ENCODE data around the gene LRRC61.

The LRRC61 gene

DNA sequence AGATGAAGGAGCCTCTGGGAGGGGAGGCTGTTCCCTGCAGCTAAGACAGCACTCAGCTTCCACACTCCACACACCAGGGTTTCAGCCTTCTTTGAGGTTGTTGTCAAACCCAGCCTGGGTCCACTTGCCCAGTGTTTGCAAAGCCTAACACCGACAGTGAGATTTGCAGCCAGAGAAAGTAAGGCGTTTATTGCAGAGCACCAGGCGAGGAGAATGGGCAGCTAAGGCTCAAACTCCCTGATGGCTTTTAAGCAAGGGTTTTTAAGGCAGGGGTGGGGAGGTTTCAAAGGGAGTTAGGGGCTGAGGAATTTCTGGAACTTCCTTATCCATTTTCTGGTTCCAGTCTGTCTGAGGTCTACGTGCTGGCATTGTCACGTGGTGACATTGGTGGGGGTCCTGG, 51.3 kb downstream of the LRRC61 start:
- Histone ChIP-seq H3K4me3 (ENCODE audit: low read length in 2 of 2) (peak overlapping the region in 1 of 2 donors; percentile 65), H3K27me3 (ENCODE audit: control insufficient read depth in 2 of 2, insufficient read depth in 2 of 2, low read length in 2 of 2) (no peaks in the 10 kb centered on the region), H3K9me3 (ENCODE audit: control insufficient read depth in 2 of 2, low read length in 2 of 2) (no peaks in the 10 kb centered on the region), H3K4me1 (ENCODE audit: control insufficient read depth in 2 of 2, insufficient read depth in 2 of 2, low read length in 2 of 2) (peaks cover 64 to 73% of the 10 kb centered on the region in 2 donors), H3K36me3 (ENCODE audit: control insufficient read depth in 2 of 2, insufficient read depth in 2 of 2, low read length in 2 of 2) (peaks cover 11 to 30% of the 10 kb centered on the region in 2 donors), H3K27ac (ENCODE audit: low read depth in 2 of 2, low read length in 2 of 2) (peak overlapping the region; percentile 94 to 96), H3K9ac (ENCODE audit: low read depth in 1 of 2, low read length in 2 of 2) (peak overlapping the region; percentile 61 to 83)

- Histone ChIP-seq H3K9me3 (ENCODE audit: control insufficient read depth in 2 of 2, low read length in 2 of 2) (no peaks in the 10 kb centered on the region), H3K9ac (ENCODE audit: low read depth in 1 of 2, low read length in 2 of 2) (peak overlapping the region in 1 of 2 donors; percentile 26), H3K4me1 (ENCODE audit: control insufficient read depth in 2 of 2, insufficient read depth in 2 of 2, low read length in 2 of 2) (peaks cover 62 to 70% of the 10 kb centered on the region in 2 donors), H3K27me3 (ENCODE audit: control insufficient read depth in 2 of 2, insufficient read depth in 2 of 2, low read length in 2 of 2) (no peaks in the 10 kb centered on the region), H3K4me3 (ENCODE audit: low read length in 2 of 2) (peak overlapping the region; percentile 12 to 37), H3K27ac (ENCODE audit: low read depth in 2 of 2, low read length in 2 of 2) (peak overlapping the region; percentile 97 to 99), H3K36me3 (ENCODE audit: control insufficient read depth in 2 of 2, insufficient read depth in 2 of 2, low read length in 2 of 2) (peaks cover 8 to 22% of the 10 kb centered on the region in 2 donors)
Observed at GRCh38 chr7:150375662-150376521, 52.7 kb downstream of the LRRC61 start.

GRCh38 chr7:150376560-150376959, 53.4 kb downstream of the LRRC61 start:
- H3K9ac ChIP-seq (ENCODE audit: low read depth in 1 of 2, low read length in 2 of 2): peak overlapping the region; percentile 16 to 58
- H3K4me3 ChIP-seq (ENCODE audit: low read length in 2 of 2): peak overlapping the region in 1 of 2 donors; percentile 37
- H3K4me1 ChIP-seq (ENCODE audit: control insufficient read depth in 2 of 2, insufficient read depth in 2 of 2, low read length in 2 of 2): peaks cover 57 to 66% of the 10 kb centered on the region in 2 donors
- H3K9me3 ChIP-seq (ENCODE audit: control insufficient read depth in 2 of 2, low read length in 2 of 2): no peaks in the 10 kb centered on the region
- H3K27me3 ChIP-seq (ENCODE audit: control insufficient read depth in 2 of 2, insufficient read depth in 2 of 2, low read length in 2 of 2): no peaks in the 10 kb centered on the region
- peaks cover 8 to 17% of the 10 kb centered on the region in 2 donors for H3K36me3 ChIP-seq (ENCODE audit: control insufficient read depth in 2 of 2, insufficient read depth in 2 of 2, low read length in 2 of 2)
- H3K27ac ChIP-seq (ENCODE audit: low read depth in 2 of 2, low read length in 2 of 2): peak overlapping the region; percentile 97 to 99

DNA sequence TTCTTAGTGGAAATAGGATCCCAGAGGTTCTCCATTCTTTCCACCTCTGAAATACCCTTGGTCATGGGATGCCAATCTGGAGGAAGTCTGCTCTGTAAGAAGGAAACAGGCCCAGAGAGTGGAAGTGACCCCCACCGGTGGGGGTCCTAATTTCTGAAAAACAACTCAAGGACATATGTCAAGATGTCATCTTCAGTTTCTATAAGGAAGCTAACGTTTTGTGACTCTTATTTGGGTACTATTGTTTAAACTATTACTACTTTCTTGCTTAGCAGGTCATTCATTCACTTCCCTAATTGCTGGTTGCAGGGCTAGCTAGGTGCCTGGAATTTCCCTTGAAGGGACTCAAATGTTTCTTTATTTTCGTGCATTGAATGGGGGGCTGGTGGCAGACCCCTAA, 54.0 kb downstream of the LRRC61 start:
- H3K4me1 ChIP-seq (ENCODE audit: control insufficient read depth in 2 of 2, insufficient read depth in 2 of 2, low read length in 2 of 2): peaks cover 57 to 67% of the 10 kb centered on the region in 2 donors
- no peaks in the 10 kb centered on the region for H3K27me3 ChIP-seq (ENCODE audit: control insufficient read depth in 2 of 2, insufficient read depth in 2 of 2, low read length in 2 of 2)
- H3K27ac ChIP-seq (ENCODE audit: low read depth in 2 of 2, low read length in 2 of 2): peak overlapping the region; percentile 97 to 99
- H3K4me3 ChIP-seq (ENCODE audit: low read length in 2 of 2): peak overlapping the region in 1 of 2 donors; percentile 37
- peak overlapping the region; percentile 29 to 44 for H3K9ac ChIP-seq (ENCODE audit: low read depth in 1 of 2, low read length in 2 of 2)
- H3K9me3 ChIP-seq (ENCODE audit: control insufficient read depth in 2 of 2, low read length in 2 of 2): no peaks in the 10 kb centered on the region
- H3K36me3 ChIP-seq (ENCODE audit: control insufficient read depth in 2 of 2, insufficient read depth in 2 of 2, low read length in 2 of 2): peaks cover 8 to 17% of the 10 kb centered on the region in 2 donors

DNA sequence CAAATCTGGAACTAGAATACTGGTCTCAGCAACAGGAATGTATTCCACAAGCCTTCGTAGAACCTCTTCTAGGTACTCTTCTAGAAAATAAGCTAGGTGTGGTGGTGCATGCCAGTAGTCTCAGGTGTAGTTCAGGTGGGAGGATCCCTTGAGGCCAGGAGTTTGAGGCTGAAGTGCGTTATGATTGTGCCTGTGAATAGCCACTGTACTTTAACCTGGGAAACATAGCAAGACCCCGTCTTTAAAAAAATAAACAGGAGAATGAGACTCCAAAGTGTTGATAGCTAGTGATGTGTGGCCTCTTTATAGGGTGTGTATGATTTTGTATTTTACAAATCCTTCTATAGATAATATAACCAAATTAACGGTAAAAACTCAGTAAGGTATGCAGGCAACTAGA, 54.5 kb downstream of the LRRC61 start:
- peak overlapping the region; percentile 9 to 82 for H3K4me3 ChIP-seq (ENCODE audit: low read length in 2 of 2)
- H3K36me3 ChIP-seq (ENCODE audit: control insufficient read depth in 2 of 2, insufficient read depth in 2 of 2, low read length in 2 of 2): peaks cover 5 to 15% of the 10 kb centered on the region in 2 donors
- H3K9ac ChIP-seq (ENCODE audit: low read depth in 1 of 2, low read length in 2 of 2): peak overlapping the region; percentile 44 to 94
- H3K9me3 ChIP-seq (ENCODE audit: control insufficient read depth in 2 of 2, low read length in 2 of 2): no peaks in the 10 kb centered on the region
- H3K27ac ChIP-seq (ENCODE audit: low read depth in 2 of 2, low read length in 2 of 2): peak overlapping the region; percentile 97 to 99
- H3K4me1 ChIP-seq (ENCODE audit: control insufficient read depth in 2 of 2, insufficient read depth in 2 of 2, low read length in 2 of 2): peaks cover 60 to 69% of the 10 kb centered on the region in 2 donors
- H3K27me3 ChIP-seq (ENCODE audit: control insufficient read depth in 2 of 2, insufficient read depth in 2 of 2, low read length in 2 of 2): no peaks in the 10 kb centered on the region

DNA sequence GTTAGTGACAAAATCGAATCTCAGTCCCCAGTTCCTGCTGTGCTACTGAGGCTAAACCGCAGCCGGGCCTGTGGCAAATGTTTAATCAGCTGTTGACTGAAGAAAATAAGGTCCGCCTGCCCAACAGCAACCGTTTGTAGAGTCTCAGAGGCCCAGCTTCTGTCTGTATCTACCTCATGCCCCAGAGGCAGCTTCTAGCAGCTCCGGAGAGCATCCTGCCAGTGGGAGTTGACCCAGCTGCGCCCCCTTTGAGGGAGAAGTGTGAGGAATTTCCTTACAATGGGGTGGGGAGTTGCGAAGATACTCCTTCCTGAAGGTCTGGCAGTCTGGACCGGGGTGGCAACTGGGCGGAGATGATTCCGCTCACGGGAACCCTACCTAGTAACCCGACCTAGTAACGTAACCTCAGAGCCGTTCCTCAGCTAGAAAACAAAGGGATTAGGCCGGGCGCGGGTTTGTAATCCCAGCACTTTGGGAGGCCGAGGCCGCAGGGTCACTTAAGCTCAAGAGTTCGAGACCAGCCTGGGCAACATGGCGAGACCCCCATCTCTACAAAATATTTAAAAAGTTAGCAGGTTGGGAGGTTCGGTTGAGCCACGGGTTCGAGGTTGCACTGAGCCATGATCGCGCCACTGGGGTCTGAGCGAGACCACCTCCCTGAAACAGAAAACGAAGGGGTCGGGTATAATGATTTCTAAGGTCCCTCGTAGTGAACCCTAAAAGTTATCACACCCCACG, 55.1 kb downstream of the LRRC61 start:
- Histone ChIP-seq H3K9ac (ENCODE audit: low read depth in 1 of 2, low read length in 2 of 2) (peak overlapping the region; percentile 91 to 94), H3K27ac (ENCODE audit: low read depth in 2 of 2, low read length in 2 of 2) (peak overlapping the region; percentile 97 to 99), H3K4me1 (ENCODE audit: control insufficient read depth in 2 of 2, insufficient read depth in 2 of 2, low read length in 2 of 2) (peaks cover 59 to 68% of the 10 kb centered on the region in 2 donors), H3K9me3 (ENCODE audit: control insufficient read depth in 2 of 2, low read length in 2 of 2) (no peaks in the 10 kb centered on the region), H3K4me3 (ENCODE audit: low read length in 2 of 2) (peak overlapping the region; percentile 82 to 84), H3K27me3 (ENCODE audit: control insufficient read depth in 2 of 2, insufficient read depth in 2 of 2, low read length in 2 of 2) (no peaks in the 10 kb centered on the region), H3K36me3 (ENCODE audit: control insufficient read depth in 2 of 2, insufficient read depth in 2 of 2, low read length in 2 of 2) (peaks cover 2 to 9% of the 10 kb centered on the region in 2 donors)

GRCh38 chr7:150378853-150379440, 55.8 kb downstream of the LRRC61 start, which contains the start of gene ZNF775:
Gene ZNF775, plus strand, starts transcription at chr7:150379330. Its CDS starts 9,141 bp downstream, at chr7:150388471.
- Histone ChIP-seq H3K9ac (ENCODE audit: low read depth in 1 of 2, low read length in 2 of 2) (peak within 1 kb of the TSS; percentile 91 to 94), H3K4me1 (ENCODE audit: control insufficient read depth in 2 of 2, insufficient read depth in 2 of 2, low read length in 2 of 2) (peaks cover 58 to 70% of the 10 kb centered on the region in 2 donors), H3K9me3 (ENCODE audit: control insufficient read depth in 2 of 2, low read length in 2 of 2) (no peaks in the 10 kb centered on the region), H3K27me3 (ENCODE audit: control insufficient read depth in 2 of 2, insufficient read depth in 2 of 2, low read length in 2 of 2) (no peaks in the 10 kb centered on the region), H3K27ac (ENCODE audit: low read depth in 2 of 2, low read length in 2 of 2) (peak within 1 kb of the TSS; percentile 97 to 99), H3K4me3 (ENCODE audit: low read length in 2 of 2) (peak within 1 kb of the TSS; percentile 82 to 87), H3K36me3 (ENCODE audit: control insufficient read depth in 2 of 2, insufficient read depth in 2 of 2, low read length in 2 of 2) (peaks cover 0 to 3% of the 10 kb centered on the region in 2 donors)

DNA sequence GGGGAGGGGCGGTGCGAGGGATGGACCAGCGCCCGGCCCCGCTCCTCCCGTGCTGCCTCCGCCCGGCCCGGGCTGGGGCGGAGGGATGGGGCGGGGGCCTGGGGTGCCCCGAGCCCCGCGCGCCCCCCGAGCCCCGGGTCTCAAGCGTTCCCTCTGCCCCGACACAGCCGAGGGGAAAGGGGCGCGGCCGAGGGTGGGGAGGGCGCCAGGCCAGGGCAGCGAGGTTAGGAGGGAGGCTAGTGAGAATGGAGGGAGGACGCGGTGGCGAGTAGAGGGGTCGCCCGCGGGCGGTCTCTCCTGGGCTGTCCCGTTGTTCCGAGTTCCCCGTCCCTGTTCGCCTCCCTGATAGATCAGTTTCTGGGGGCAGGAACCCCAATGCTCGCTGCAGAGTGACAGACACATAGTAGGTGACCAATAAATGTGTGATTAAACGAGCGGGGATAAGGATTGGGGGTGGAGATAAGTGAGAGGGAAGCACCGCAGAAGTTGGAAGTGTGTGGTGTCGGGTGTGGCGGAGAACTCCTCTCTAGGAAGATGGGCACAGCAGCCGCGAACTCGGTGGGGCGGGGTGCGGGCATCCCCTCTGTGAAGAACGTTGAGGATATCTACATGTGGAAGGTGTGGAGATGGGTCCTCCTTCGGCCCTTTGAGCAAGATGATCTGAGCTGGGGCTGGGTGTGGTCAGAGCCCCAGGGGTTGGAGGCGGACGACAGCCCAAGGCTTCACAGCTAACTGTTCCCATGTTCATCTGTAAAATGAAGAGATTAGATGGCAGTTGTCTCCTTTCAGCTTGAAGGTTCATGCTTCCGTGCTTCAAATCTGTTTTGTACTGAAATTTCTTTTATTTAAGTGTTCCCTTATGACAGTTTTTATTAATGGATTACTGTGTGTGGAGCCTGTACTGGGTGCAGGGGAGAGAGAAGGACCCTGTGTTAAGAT, 56.6 kb downstream of the LRRC61 start:
- H3K36me3 ChIP-seq (ENCODE audit: control insufficient read depth in 2 of 2, insufficient read depth in 2 of 2, low read length in 2 of 2): no peaks in the 10 kb centered on the region
- H3K27me3 ChIP-seq (ENCODE audit: control insufficient read depth in 2 of 2, insufficient read depth in 2 of 2, low read length in 2 of 2): no peaks in the 10 kb centered on the region
- peak overlapping the region; percentile 86 to 88 for H3K27ac ChIP-seq (ENCODE audit: low read depth in 2 of 2, low read length in 2 of 2)
- H3K9me3 ChIP-seq (ENCODE audit: control insufficient read depth in 2 of 2, low read length in 2 of 2): no peaks in the 10 kb centered on the region
- H3K4me1 ChIP-seq (ENCODE audit: control insufficient read depth in 2 of 2, insufficient read depth in 2 of 2, low read length in 2 of 2): peaks cover 64 to 70% of the 10 kb centered on the region in 2 donors
- H3K9ac ChIP-seq (ENCODE audit: low read depth in 1 of 2, low read length in 2 of 2): peak overlapping the region; percentile 78 to 79
- peak overlapping the region; percentile 81 to 87 for H3K4me3 ChIP-seq (ENCODE audit: low read length in 2 of 2)

- H3K27ac ChIP-seq (ENCODE audit: low read depth in 2 of 2, low read length in 2 of 2): peak overlapping the region; percentile 86 to 88
- H3K4me3 ChIP-seq (ENCODE audit: low read length in 2 of 2): peak overlapping the region in 1 of 2 donors; percentile 87
- peak overlapping the region in 1 of 2 donors; percentile 17 for H3K9ac ChIP-seq (ENCODE audit: low read depth in 1 of 2, low read length in 2 of 2)
Observed at GRCh38 chr7:150380463-150380862, 57.3 kb downstream of the LRRC61 start.

More at GRCh38 chr7:150380463-150380862, 57.3 kb downstream of the LRRC61 start:
- no peaks in the 10 kb centered on the region for H3K9me3 ChIP-seq (ENCODE audit: control insufficient read depth in 2 of 2, low read length in 2 of 2)
- no peaks in the 10 kb centered on the region for H3K27me3 ChIP-seq (ENCODE audit: control insufficient read depth in 2 of 2, insufficient read depth in 2 of 2, low read length in 2 of 2)
- no peaks in the 10 kb centered on the region for H3K36me3 ChIP-seq (ENCODE audit: control insufficient read depth in 2 of 2, insufficient read depth in 2 of 2, low read length in 2 of 2)
- peaks cover 71 to 74% of the 10 kb centered on the region in 2 donors for H3K4me1 ChIP-seq (ENCODE audit: control insufficient read depth in 2 of 2, insufficient read depth in 2 of 2, low read length in 2 of 2)

Data from mucosa of rectum (tissue), 2 donors.